Measurements from ENCODE around the gene KDR. TPM values are rescaled to one million over a fixed set of nuclear protein-coding genes. Genes with fewer than 3 reads are reported as not detected.

Gene KDR
- total and polyA plus RNA-seq, 2 donors (not counting 1 experiment from before 2014, with no cell fraction given): not detected

GRCh38 chr4:55066018-55066417, 59.4 kb downstream of the KDR start:
- Histone ChIP-seq H3K4me3 (ENCODE audit: control extremely low read depth in 1 of 5, extremely low read depth in 1 of 5, insufficient read depth in 1 of 5, low read depth in 2 of 5, low read length in 4 of 5) (no peak overlapping the region), H3K27me3 (replicated peaks in 1 of 4; ENCODE audit: control extremely low read depth in 1 of 4, control insufficient read depth in 3 of 4, insufficient read depth in 4 of 4, low read length in 3 of 4) (peaks cover 0 to 2% (median 0%) of the 10 kb centered on the region in 4 experiments), H3K4me1 (ENCODE audit: control insufficient read depth in 2 of 2, insufficient read depth in 2 of 2, low read length in 2 of 2) (no peaks in the 10 kb centered on the region), H3K36me3 (replicated peaks in 1 of 2; ENCODE audit: control extremely low read depth in 1 of 2, control insufficient read depth in 1 of 2, extremely low read depth in 1 of 2, insufficient read depth in 2 of 2, low read length in 1 of 2) (no peaks in the 10 kb centered on the region), H3K4me2 (replicated peaks; ENCODE audit: low read depth, low read length, poor library complexity, severe bottlenecking) (no peak overlapping the region), H2AFZ (ENCODE audit: insufficient read depth, low read depth, low read length, poor library complexity, severe bottlenecking) (no peak overlapping the region), H3K27ac (ENCODE audit: low read length in 2 of 2) (no peak overlapping the region), H3K79me2 (ENCODE audit: control insufficient read depth, insufficient read depth, low read length) (no peaks in the 10 kb centered on the region), H4K20me1 (ENCODE audit: control insufficient read depth, insufficient read depth, low read length, poor library complexity, severe bottlenecking) (no peaks in the 10 kb centered on the region), H3K9me3 (ENCODE audit: control extremely low read depth in 1 of 3, control insufficient read depth in 2 of 3, insufficient read depth in 1 of 3, low read length in 2 of 3) (peaks cover 0 to 3% (median 0%) of the 10 kb centered on the region in 3 donors), H3K9ac (ENCODE audit: low read length) (no peak overlapping the region)
- no peak overlapping the region for H3K27ac Mint-ChIP-seq
- H3K9me3 Mint-ChIP-seq (ENCODE audit: insufficient read depth): no peaks in the 10 kb centered on the region
- DNase-seq: no peak
- H3K4me3 Mint-ChIP-seq: no peak overlapping the region
- POLR2A ChIA-PET: no interaction called here
- TF ChIP-seq EZH2 (IDR thresholded peaks at IDR 0.05; ENCODE audit: borderline replicate concordance, insufficient read depth, low read depth, low read length, poor library complexity, severe bottlenecking) (no peak), CTCF (IDR thresholded peaks at IDR 0.05) (no peak)
- CTCF ChIA-PET: interaction anchor here (0.5 kb wide), 1 partner anchor 12 kb away, joined by 3 read pairs; no protein-coding TSS in a partner anchor
- no CpG with 5 or more reads among the region's 6 CpGs for WGBS (ENCODE audit: insufficient coverage)
- no peaks in the 10 kb centered on the region for H3K4me1 Mint-ChIP-seq
- ATAC-seq (ENCODE audit: low read depth): no peak
- intact Hi-C loops (cut with micrococcal nuclease): no loop called here
- no peaks in the 10 kb centered on the region for H3K27me3 Mint-ChIP-seq

- intact Hi-C loops (cut with micrococcal nuclease): no loop called here
- DNase-seq (no peak), ATAC-seq (ENCODE audit: low read depth) (no peak)
- Histone ChIP-seq H3K27me3 (replicated peaks in 1 of 4; ENCODE audit: control extremely low read depth in 1 of 4, control insufficient read depth in 3 of 4, insufficient read depth in 4 of 4, low read length in 3 of 4) (no peaks in the 10 kb centered on the region), H3K79me2 (ENCODE audit: control insufficient read depth, insufficient read depth, low read length) (no peaks in the 10 kb centered on the region), H3K4me2 (replicated peaks; ENCODE audit: low read depth, low read length, poor library complexity, severe bottlenecking) (no peak overlapping the region), H2AFZ (ENCODE audit: insufficient read depth, low read depth, low read length, poor library complexity, severe bottlenecking) (no peak overlapping the region), H4K20me1 (ENCODE audit: control insufficient read depth, insufficient read depth, low read length, poor library complexity, severe bottlenecking) (no peaks in the 10 kb centered on the region), H3K4me3 (ENCODE audit: control extremely low read depth in 1 of 5, extremely low read depth in 1 of 5, insufficient read depth in 1 of 5, low read depth in 2 of 5, low read length in 4 of 5) (no peak overlapping the region), H3K4me1 (ENCODE audit: control insufficient read depth in 2 of 2, insufficient read depth in 2 of 2, low read length in 2 of 2) (no peaks in the 10 kb centered on the region), H3K9ac (ENCODE audit: low read length) (no peak overlapping the region), H3K27ac (ENCODE audit: low read length in 2 of 2) (no peak overlapping the region), H3K9me3 (ENCODE audit: control extremely low read depth in 1 of 3, control insufficient read depth in 2 of 3, insufficient read depth in 1 of 3, low read length in 2 of 3) (no peaks in the 10 kb centered on the region), H3K36me3 (replicated peaks in 1 of 2; ENCODE audit: control extremely low read depth in 1 of 2, control insufficient read depth in 1 of 2, extremely low read depth in 1 of 2, insufficient read depth in 2 of 2, low read length in 1 of 2) (no peaks in the 10 kb centered on the region)
- H3K4me1 Mint-ChIP-seq: no peaks in the 10 kb centered on the region
- no CpG with 5 or more reads among the region's 4 CpGs for WGBS (ENCODE audit: insufficient coverage)
- no peak overlapping the region for H3K27ac Mint-ChIP-seq
- H3K9me3 Mint-ChIP-seq (ENCODE audit: insufficient read depth): no peaks in the 10 kb centered on the region
- TF ChIP-seq CTCF (IDR thresholded peaks at IDR 0.05) (no peak), EZH2 (IDR thresholded peaks at IDR 0.05; ENCODE audit: borderline replicate concordance, insufficient read depth, low read depth, low read length, poor library complexity, severe bottlenecking) (no peak)
- POLR2A ChIA-PET: no interaction called here
- no peaks in the 10 kb centered on the region for H3K27me3 Mint-ChIP-seq
- CTCF ChIA-PET: no interaction called here
- H3K4me3 Mint-ChIP-seq: no peak overlapping the region
These were observed 69.9 kb downstream of the KDR start for GRCh38 chr4:55055529-55055928.

Data from B cell (primary cell).